Activated T-cell treated with anti-CD3 and anti-CD28 coated beads, Interleukin-2, amount 50 U/mL, for 48 hours (primary cell): ENCODE results near the gene IKZF1.

Source experiments
- DNase-seq, 2 experiments: peaks; one replicate each; pipeline ENCODE4 v3.0.0-alpha.2; 2020

IKZF1 gene

GRCh38 chr7:50356212-50356944 is 51.9 kb downstream of the IKZF1 start:
- peak; percentile 55 to 63 for DNase-seq

GRCh38 chr7:50356945-50357268 is 52.4 kb downstream of the IKZF1 start:
- no peak for DNase-seq

GRCh38 chr7:50357426-50357825 is 52.9 kb downstream of the IKZF1 start:
- DNase-seq: peak in 1 of 2 experiments; percentile 36

- peak in 1 of 2 experiments; percentile 57 for DNase-seq
Observed at GRCh38 chr7:50358041-50358705, 53.7 kb downstream of the IKZF1 start.

- DNase-seq: no peak
Observed at GRCh38 chr7:50358779-50359178, 54.3 kb downstream of the IKZF1 start.

- DNase-seq: peak; percentile 43 to 58
Observed at GRCh38 chr7:50359258-50359994, 54.9 kb downstream of the IKZF1 start.

GRCh38 chr7:50359995-50360925 is 55.7 kb downstream of the IKZF1 start:
- DNase-seq: peak; percentile 82 to 85

- DNase-seq: peak; percentile 44 to 50
Observed at GRCh38 chr7:50362142-50362541, 57.6 kb downstream of the IKZF1 start.

GRCh38 chr7:50362712-50363282 is 58.3 kb downstream of the IKZF1 start:
- peak; percentile 53 to 64 for DNase-seq

GRCh38 chr7:50363327-50364060 is 59.0 kb downstream of the IKZF1 start:
- peak; percentile 49 to 57 for DNase-seq

GRCh38 chr7:50364645-50365044 is 60.1 kb downstream of the IKZF1 start:
- DNase-seq: peak in 1 of 2 experiments; percentile 31

GRCh38 chr7:50366311-50366710 is 61.8 kb downstream of the IKZF1 start:
- DNase-seq: no peak

GRCh38 chr7:50367100-50367499 is 62.6 kb downstream of the IKZF1 start:
- DNase-seq: peak; percentile 25 to 41

GRCh38 chr7:50367570-50367969 is 63.1 kb downstream of the IKZF1 start:
- peak; percentile 52 to 61 for DNase-seq

GRCh38 chr7:50368366-50368765 is 63.9 kb downstream of the IKZF1 start:
- peak; percentile 43 to 57 for DNase-seq

- peak; percentile 34 to 46 for DNase-seq
Observed at GRCh38 chr7:50369143-50370026, 64.9 kb downstream of the IKZF1 start.

- DNase-seq: peak in 1 of 2 experiments; percentile 22
Observed at GRCh38 chr7:50370884-50371283, 66.4 kb downstream of the IKZF1 start.

GRCh38 chr7:50371551-50372021 is 67.1 kb downstream of the IKZF1 start:
- DNase-seq: peak; percentile 64

- DNase-seq: peak in 1 of 2 experiments; percentile 22
Observed at GRCh38 chr7:50372923-50373322, 68.4 kb downstream of the IKZF1 start.
